GM12878 (cell line): Measurements from ENCODE around the gene SNCB. TPM values are rescaled to one million over a fixed set of nuclear protein-coding genes. Genes with fewer than 3 reads are reported as not detected.

Experiments
- ATAC-seq: fragments of 200-7000 bp; cut with Tn5 transposase; 3 replicates; pipeline ENCODE4 v1.9.1; 2020; ENCODE audit warnings: mild to moderate bottlenecking, moderate library complexity
- BruUV-seq: library from RNA; stranded (reverse); fragments of 400-500 nt; replicated peaks from 2 replicates; lab custom pipeline; 2021; lab: Mats Ljungman, UMichigan
- CTCF ChIA-PET: fragments of 300-600 bp; sonication (Branson Sonifier 250); formaldehyde crosslinking; extraction: SDS; loops from one replicate; lab custom pipeline; 2021; ENCODE audit warnings: inconsistent platforms; lab: Yijun Ruan, JAX
- POLR2A ChIA-PET: fragments of 350-600 bp; formaldehyde crosslinking; extraction: SDS; loops from one replicate; lab custom pipeline; 2021; ENCODE audit warnings: inconsistent platforms; lab: Charles Lee
- RAD21 ChIA-PET: fragments of 300-600 bp; sonication (Branson Sonifier 250); formaldehyde crosslinking; loops from one replicate; lab custom pipeline; 2023; ENCODE audit warnings: antibody characterized with exemption; ENCODE audit not compliant: unreplicated experiment; lab: Charles Lee
- SMC1A ChIA-PET: fragments of 300-600 bp; sonication (Branson Sonifier 250); formaldehyde crosslinking; loops from one replicate; lab custom pipeline; 2023; ENCODE audit not compliant: unreplicated experiment, uncharacterized antibody; lab: Charles Lee
- DNase-seq: peaks from one replicate; pipeline ENCODE4 v3.0.0-alpha.2; 2011; ENCODE audit warnings: low read depth, low spot score
- FAIRE-seq: peaks from 3 replicates; lab custom pipeline; 2011; peaks lifted over from hg19 to GRCh38; lab: Jason Lieb, UNC
- H2AFZ ChIP-seq: 2 replicates; pipeline ENCODE4 v1.6.0; 2011; ENCODE audit warnings: low read depth, low read length, control low read depth; ENCODE audit not compliant: control insufficient read depth
- H3K27ac ChIP-seq: 2 replicates; pipeline ENCODE4 v1.5.1; 2011; ENCODE audit warnings: control low read depth; ENCODE audit not compliant: control insufficient read depth, insufficient read depth
- H3K27me3 ChIP-seq, 2 experiments: replicated peaks in 1 of 2; 2 replicates each; pipeline versions ENCODE4 v1.6.0 to v1.6.1; 2011; ENCODE audit warnings: low read length in 1 of 2; ENCODE audit not compliant: control insufficient read depth in 2 of 2, insufficient read depth in 2 of 2
- H3K36me3 ChIP-seq, 2 experiments: 2 replicates each; pipeline ENCODE4 v1.5.1; 2011; ENCODE audit warnings: low read length in 1 of 2; ENCODE audit not compliant: control insufficient read depth in 2 of 2, insufficient read depth in 2 of 2
- H3K4me1 ChIP-seq: 2 replicates; pipeline ENCODE4 v1.6.1; 2011; ENCODE audit warnings: mild to moderate bottlenecking, low read length, moderate library complexity, mixed read lengths; ENCODE audit not compliant: control insufficient read depth, insufficient read depth
- H3K4me2 ChIP-seq: 2 replicates; pipeline ENCODE4 v1.6.0; 2011; ENCODE audit warnings: control low read depth; ENCODE audit not compliant: control insufficient read depth, insufficient read depth
- H3K4me3 ChIP-seq: fragments of 200-600 bp; sonication (generic); 2 replicates; pipeline ENCODE4 v1.5.1; 2016
- H3K79me2 ChIP-seq: 2 replicates; pipeline ENCODE4 v1.6.0; 2011; ENCODE audit warnings: low read length; ENCODE audit not compliant: control insufficient read depth, insufficient read depth
- H3K9ac ChIP-seq: 2 replicates; pipeline ENCODE4 v1.8.0; 2011; ENCODE audit warnings: low read length, control low read depth, mixed read lengths; ENCODE audit not compliant: control insufficient read depth, insufficient read depth
- H3K9me3 ChIP-seq: replicated peaks from 3 replicates; pipeline ENCODE4 v1.5.1; 2011; ENCODE audit warnings: mild to moderate bottlenecking, low read length; ENCODE audit not compliant: control insufficient read depth, insufficient read depth
- H4K20me1 ChIP-seq: 2 replicates; pipeline ENCODE4 v1.6.0; 2011; ENCODE audit not compliant: control insufficient read depth, insufficient read depth
- CEBPB ChIP-seq, 2 experiments: fragments of 150-350 bp in 1 of 2; IDR thresholded peaks; 2 replicates each; pipeline ENCODE4 v1.6.1; 2012 to 2014; ENCODE audit warnings: low read depth in 2 of 2, low read length in 2 of 2, borderline replicate concordance in 1 of 2, inconsistent platforms in 1 of 2
- CREB1 ChIP-seq: IDR thresholded peaks from 2 replicates; pipeline ENCODE4 v1.6.1; 2012; ENCODE audit warnings: low read depth, mild to moderate bottlenecking, inconsistent platforms
- ELK1 ChIP-seq: IDR thresholded peaks from 2 replicates; pipeline ENCODE4 v1.6.1; 2012; ENCODE audit warnings: low read depth, low read length, improper control_type of control experiment
- LARP7 ChIP-seq: fragments of 450-650 bp; IDR thresholded peaks from 2 replicates; pipeline ENCODE4 v1.6.1; 2017; ENCODE audit warnings: mild to moderate bottlenecking
- MTA2 ChIP-seq: fragments of 450-650 bp; IDR thresholded peaks from 2 replicates; pipeline ENCODE4 v1.6.1; 2016; ENCODE audit warnings: low read depth, mild to moderate bottlenecking, moderate library complexity
- NFYB ChIP-seq: IDR thresholded peaks from 2 replicates; pipeline ENCODE4 v1.6.1; 2011; ENCODE audit warnings: low read depth, mild to moderate bottlenecking, low read length, improper control_type of control experiment, moderate library complexity; ENCODE audit not compliant: insufficient read depth
- PAX8 ChIP-seq: fragments of 450-650 bp; IDR thresholded peaks from 2 replicates; pipeline ENCODE4 v1.6.1; 2017; ENCODE audit warnings: mild to moderate bottlenecking, moderate library complexity
- POLR2A ChIP-seq: IDR thresholded peaks from 2 replicates; pipeline ENCODE4 v1.6.1; 2011; ENCODE audit warnings: low read depth, mild to moderate bottlenecking, low read length
- POU2F2 ChIP-seq: IDR thresholded peaks from 3 replicates; pipeline ENCODE4 v1.6.1; 2011; ENCODE audit warnings: low read depth, mild to moderate bottlenecking, low read length, borderline replicate concordance
- SIN3A ChIP-seq: IDR thresholded peaks from 2 replicates; pipeline ENCODE4 v1.6.1; 2012; ENCODE audit warnings: low read depth, low read length, improper control_type of control experiment
- SPI1 ChIP-seq: IDR thresholded peaks from 2 replicates; pipeline ENCODE4 v1.6.1; 2011; ENCODE audit warnings: low read depth, mild to moderate bottlenecking, low read length, moderate library complexity, borderline replicate concordance; ENCODE audit not compliant: insufficient read depth
- SREBF1 ChIP-seq: IDR thresholded peaks from 2 replicates; pipeline ENCODE4 v1.6.1; 2012; ENCODE audit warnings: mild to moderate bottlenecking, low read length
- SREBF2 ChIP-seq: IDR thresholded peaks from 2 replicates; pipeline ENCODE4 v1.6.1; 2012; ENCODE audit warnings: mild to moderate bottlenecking, low read length
- STAT3 ChIP-seq: IDR thresholded peaks from 2 replicates; pipeline ENCODE4 v1.6.1; 2011; ENCODE audit warnings: low read depth, low read length, improper control_type of control experiment
- ZBTB11 ChIP-seq: fragments of 450-650 bp; formaldehyde crosslinking; IDR thresholded peaks from 2 replicates; pipeline ENCODE4 v1.5.0; 2022; ENCODE audit warnings: mild to moderate bottlenecking, missing genetic modification characterization
- WGBS: methylation state at CpG from one replicate; pipeline ENCODE4 v1.1.6; 2016; ENCODE audit warnings: low lambda C conversion rate; ENCODE audit not compliant: insufficient replicate concordance, insufficient coverage; ENCODE audit errors: missing lambda C conversion rate; 5-methylcytosine and 5-hydroxymethylcytosine counted together
- in situ Hi-C: fragments of 300-500 bp; cut with MboI; formaldehyde crosslinking; loops from 9 replicates; pipeline ENCODE4 v1.14.3; 2018; ENCODE audit warnings: mixed read lengths
- intact Hi-C: fragments of 100-400 bp; cut with micrococcal nuclease; formaldehyde crosslinking; loops from one replicate; pipeline ENCODE4 v1.14.2; 2022; ENCODE audit not compliant: unreplicated experiment
- polyA plus RNA-seq, 11 experiments: library from polyadenylated mRNA; depleted of rRNA in 4 of 11; unstranded in 6 of 11; stranded (reverse) in 5 of 11; fragments of >200 nt; fragmentation: Nextera tagmentation in 4 of 11; fragmentation: Illumina TruSeq in 1 of 11; extraction: Ambion mirVana in 4 of 11; extraction: Trizol in 1 of 11; gene quantifications; 1 replicate in 1 of 11; 2 replicates in 10 of 11; pipeline versions ENCODE4 v1.2.1 to v1.2.3, GENCODE V29; 2011 to 2016; ENCODE audit warnings: inconsistent platforms in 2 of 11, missing spikeins in 2 of 11, low read depth in 1 of 11
- total RNA-seq, 4 experiments: library from RNA; depleted of rRNA in 3 of 4; stranded (reverse); fragments of >200 nt in 3 of 4; fragmentation: Illumina TruSeq in 1 of 4; extraction: Trizol in 1 of 4; gene quantifications; 2 replicates each; pipeline versions ENCODE4 v1.2.1 to v1.2.3, GENCODE V29; 2013 to 2021
- TF ChIP-seq, protein P1 (sequence below): IDR thresholded peaks from 2 replicates; pipeline ENCODE4 v1.6.1; 2011; ENCODE audit warnings: borderline replicate concordance, low read depth, mild to moderate bottlenecking, moderate library complexity, mixed read lengths, low read length; ENCODE audit not compliant: insufficient read depth; ENCODE audit errors: extremely low read length
- TF ChIP-seq, protein P2 (sequence below): fragments of 150-350 bp; IDR thresholded peaks from 2 replicates; pipeline ENCODE4 v1.6.1; 2014; ENCODE audit warnings: mild to moderate bottlenecking, low read depth, low read length
- TF ChIP-seq, protein P3 (sequence below): fragments of 450-650 bp; IDR thresholded peaks from 2 replicates; pipeline ENCODE4 v1.6.1; 2014; ENCODE audit warnings: mild to moderate bottlenecking

The SNCB gene
- total and polyA plus RNA-seq, 10 of the 15 experiments (the other 5 are each of a cell fraction or from before 2014, with no cell fraction given) = 0.75 TPM; not detected in 9

DNA sequence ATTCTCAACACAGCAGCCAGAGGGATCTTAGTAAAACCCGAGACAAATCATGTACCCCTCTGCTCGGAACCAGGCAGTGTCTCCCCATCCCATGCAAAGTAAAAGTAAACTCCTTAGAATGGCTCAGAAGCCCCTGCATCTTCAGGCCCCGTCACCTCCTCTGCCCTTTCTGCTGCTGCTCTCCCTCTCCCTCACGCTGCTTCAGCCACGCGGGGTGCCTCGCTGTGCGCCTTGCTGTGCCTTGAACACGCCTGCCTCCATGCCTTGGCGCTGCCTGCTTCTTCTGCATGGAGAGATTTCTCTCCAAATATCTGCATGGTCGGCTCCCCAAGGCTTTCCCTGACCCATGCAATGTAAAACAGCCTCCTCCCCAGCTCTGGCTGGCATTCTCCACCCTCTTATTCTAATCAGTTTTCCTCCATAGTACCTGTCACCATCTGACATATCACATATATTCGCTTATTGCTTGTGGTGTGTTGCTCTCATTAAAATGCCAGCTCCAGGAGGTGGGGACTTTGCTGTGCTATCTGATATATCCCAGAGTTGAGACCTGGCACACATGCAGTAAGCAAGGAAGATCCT is 28.3 kb downstream of the SNCB start:
- H3K79me2 ChIP-seq = no peaks in the 10 kb centered on the region
- no peak overlapping the region for H3K4me2 ChIP-seq
- H3K4me3 ChIP-seq = no peak overlapping the region
- DNase-seq (no peak), ATAC-seq (no peak), FAIRE-seq (no peak)
- no peak overlapping the region for H3K27ac ChIP-seq
- ChIA-PET RAD21 (no interaction called here), CTCF (no interaction called here), POLR2A (no interaction called here), SMC1A (no interaction called here)
- no peaks in the 10 kb centered on the region for H3K27me3 ChIP-seq
- intact Hi-C loops = no loop called here
- H3K9ac ChIP-seq = no peak overlapping the region
- BruUV-seq = no TSS peak
- H3K36me3 ChIP-seq = no peaks in the 10 kb centered on the region
- no peaks in the 10 kb centered on the region for H4K20me1 ChIP-seq
- no peak overlapping the region for H2AFZ ChIP-seq
- H3K4me1 ChIP-seq = no peaks in the 10 kb centered on the region
- no peaks in the 10 kb centered on the region for H3K9me3 ChIP-seq
- in situ Hi-C loops = no loop called here
- 62% methylated on average over 12 of the region's 12 CpGs for WGBS
- no peak for TF ChIP-seq ELK1
- TF ChIP-seq ZBTB11 (CRISPR knock-in tag) = no peak
- TF ChIP-seq LARP7 = no peak
- no peak for TF ChIP-seq POU2F2
- TF ChIP-seq CEBPB (IDR thresholded peaks at IDR 0.05; ENCODE audit: borderline replicate concordance in 1 of 2, low read depth in 2 of 2, low read length in 2 of 2) = no peak
- no peak for TF ChIP-seq STAT3
- no peak for TF ChIP-seq SPI1
- TF ChIP-seq, protein P1, sequence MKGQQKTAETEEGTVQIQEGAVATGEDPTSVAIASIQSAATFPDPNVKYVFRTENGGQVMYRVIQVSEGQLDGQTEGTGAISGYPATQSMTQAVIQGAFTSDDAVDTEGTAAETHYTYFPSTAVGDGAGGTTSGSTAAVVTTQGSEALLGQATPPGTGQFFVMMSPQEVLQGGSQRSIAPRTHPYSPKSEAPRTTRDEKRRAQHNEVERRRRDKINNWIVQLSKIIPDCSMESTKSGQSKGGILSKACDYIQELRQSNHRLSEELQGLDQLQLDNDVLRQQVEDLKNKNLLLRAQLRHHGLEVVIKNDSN = no peak
- TF ChIP-seq, protein P2, sequence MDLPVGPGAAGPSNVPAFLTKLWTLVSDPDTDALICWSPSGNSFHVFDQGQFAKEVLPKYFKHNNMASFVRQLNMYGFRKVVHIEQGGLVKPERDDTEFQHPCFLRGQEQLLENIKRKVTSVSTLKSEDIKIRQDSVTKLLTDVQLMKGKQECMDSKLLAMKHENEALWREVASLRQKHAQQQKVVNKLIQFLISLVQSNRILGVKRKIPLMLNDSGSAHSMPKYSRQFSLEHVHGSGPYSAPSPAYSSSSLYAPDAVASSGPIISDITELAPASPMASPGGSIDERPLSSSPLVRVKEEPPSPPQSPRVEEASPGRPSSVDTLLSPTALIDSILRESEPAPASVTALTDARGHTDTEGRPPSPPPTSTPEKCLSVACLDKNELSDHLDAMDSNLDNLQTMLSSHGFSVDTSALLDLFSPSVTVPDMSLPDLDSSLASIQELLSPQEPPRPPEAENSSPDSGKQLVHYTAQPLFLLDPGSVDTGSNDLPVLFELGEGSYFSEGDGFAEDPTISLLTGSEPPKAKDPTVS = no peak
- no peak for TF ChIP-seq MTA2
- TF ChIP-seq SREBF2 = no peak
- TF ChIP-seq SREBF1 = no peak
- TF ChIP-seq SIN3A = no peak
- no peak for TF ChIP-seq PAX8
- no peak for TF ChIP-seq POLR2A
- TF ChIP-seq, protein P3, sequence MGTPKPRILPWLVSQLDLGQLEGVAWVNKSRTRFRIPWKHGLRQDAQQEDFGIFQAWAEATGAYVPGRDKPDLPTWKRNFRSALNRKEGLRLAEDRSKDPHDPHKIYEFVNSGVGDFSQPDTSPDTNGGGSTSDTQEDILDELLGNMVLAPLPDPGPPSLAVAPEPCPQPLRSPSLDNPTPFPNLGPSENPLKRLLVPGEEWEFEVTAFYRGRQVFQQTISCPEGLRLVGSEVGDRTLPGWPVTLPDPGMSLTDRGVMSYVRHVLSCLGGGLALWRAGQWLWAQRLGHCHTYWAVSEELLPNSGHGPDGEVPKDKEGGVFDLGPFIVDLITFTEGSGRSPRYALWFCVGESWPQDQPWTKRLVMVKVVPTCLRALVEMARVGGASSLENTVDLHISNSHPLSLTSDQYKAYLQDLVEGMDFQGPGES = no peak
- no peak for TF ChIP-seq CREB1
- no peak for TF ChIP-seq NFYB
